ENCODE data around the gene SLC35B3. TPM values are rescaled to one million over a fixed set of nuclear protein-coding genes. Genes with fewer than 3 reads are reported as not detected.

The SLC35B3 gene
- total and polyA plus RNA-seq, 9 of the 15 experiments (the other 6 are each of a cell fraction or from before 2014, with no cell fraction given), result 7.6 to 19.1 (median 11.3) TPM

DNA sequence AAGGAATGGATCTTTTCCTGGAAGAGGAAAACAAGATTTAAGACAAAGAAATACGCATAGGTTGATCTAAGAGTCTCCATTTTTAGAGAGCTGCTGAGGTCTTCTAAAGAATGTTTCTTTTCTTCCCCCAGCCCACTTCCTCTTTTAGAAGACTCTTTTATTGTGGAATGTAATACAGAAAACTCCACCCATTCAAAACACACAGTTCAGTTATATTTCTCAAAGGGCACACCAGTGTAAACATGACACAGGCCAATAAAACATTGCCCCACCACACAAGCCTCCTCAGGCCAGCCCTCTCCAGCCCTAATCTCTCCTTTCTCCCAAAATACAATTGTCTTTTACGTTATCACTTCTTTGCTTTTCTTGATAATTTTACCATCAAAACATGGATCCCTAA is 42.8 kb downstream of the SLC35B3 start:
- H3K4me2 ChIP-seq (ENCODE audit: insufficient read depth, low read length), result no peak overlapping the region
- no peaks in the 10 kb centered on the region for H4K20me1 ChIP-seq (replicated peaks; ENCODE audit: control insufficient read depth, insufficient read depth, low read length)
- ATAC-seq (peak; percentile 25; the same call in 1 of the 3 replicates), FAIRE-seq (no peak), DNase-seq (ENCODE audit: extremely low read depth in 1 of 4, low spot score in 3 of 4) (no peak)
- no peaks in the 10 kb centered on the region for H3K36me3 ChIP-seq (ENCODE audit: control insufficient read depth, insufficient read depth, low read length)
- H2AFZ ChIP-seq (ENCODE audit: low read depth, low read length), result no peak overlapping the region
- ChIA-PET CTCF (ENCODE audit: low intra/inter-chr PET ratio) (interaction anchor here (0.5 kb wide), 1 partner anchor 362 kb away, joined by 3 read pairs; no protein-coding TSS in a partner anchor), POLR2A (no interaction called here)
- no peak overlapping the region for H3K4me3 ChIP-seq
- no peaks in the 10 kb centered on the region for H3K4me1 ChIP-seq (replicated peaks in 1 of 2; ENCODE audit: control insufficient read depth in 2 of 2, insufficient read depth in 2 of 2, low read length in 2 of 2)
- no peak overlapping the region for H3K9ac ChIP-seq (ENCODE audit: insufficient read depth in 1 of 2, low read depth in 2 of 2, low read length in 2 of 2)
- WGBS (ENCODE audit: insufficient coverage, low coverage, missing lambda C conversion rate), result 6% methylated on average over 2 of the region's 2 CpGs
- H3K79me2 ChIP-seq (ENCODE audit: control insufficient read depth, insufficient read depth, low read length), result no peaks in the 10 kb centered on the region
- H3K27ac ChIP-seq (ENCODE audit: extremely low read depth, low read depth, low read length), result no peak overlapping the region
- no TSS peak for BruUV-seq (replicated peaks)
- H3K9me1 ChIP-seq (ENCODE audit: control insufficient read depth, insufficient read depth, low read length), result no peaks in the 10 kb centered on the region
- intact Hi-C loops (cut with micrococcal nuclease) (no loop called here), in situ Hi-C loops (cut with MboI) (no loop called here)
- no peaks in the 10 kb centered on the region for H3K27me3 ChIP-seq (ENCODE audit: control insufficient read depth in 2 of 2, insufficient read depth in 2 of 2, low read length in 2 of 2)
- TF ChIP-seq SPI1 (IDR thresholded peaks at IDR 0.05; ENCODE audit: borderline replicate concordance, low read depth, low read length), result peak; percentile 94
- no peak for TF ChIP-seq CCNT2 (IDR thresholded peaks at IDR 0.05; ENCODE audit: borderline replicate concordance, extremely low read depth, insufficient read length, low read depth, low read length)
- TF ChIP-seq RAD21 (CRISPR knock-in tag; conservative IDR thresholded peaks at IDR 0.05 in 1 of 2, IDR thresholded peaks at IDR 0.05 in 1 of 2), result no peak
- peak in 1 of 2 experiments; percentile 59; a peak in 1 of 4 replicates for TF ChIP-seq FOXA3 (CRISPR knock-in tag; conservative IDR thresholded peaks at IDR 0.05 in 1 of 2, IDR thresholded peaks at IDR 0.05 in 1 of 2)
- H3K9me3 ChIP-seq (replicated peaks; ENCODE audit: control insufficient read depth, insufficient read depth, low read depth, low read length), result no peaks in the 10 kb centered on the region

GRCh38 chr6:8391934-8392333 is 43.4 kb downstream of the SLC35B3 start:
- H2AFZ ChIP-seq (ENCODE audit: low read depth, low read length), result no peak overlapping the region
- H3K36me3 ChIP-seq (ENCODE audit: control insufficient read depth, insufficient read depth, low read length), result no peaks in the 10 kb centered on the region
- H3K27ac ChIP-seq (ENCODE audit: extremely low read depth, low read depth, low read length), result no peak overlapping the region
- DNase-seq (ENCODE audit: extremely low read depth in 1 of 4, low spot score in 3 of 4), result no peak
- no peak for ATAC-seq
- ChIA-PET CTCF (ENCODE audit: low intra/inter-chr PET ratio) (no interaction called here), POLR2A (no interaction called here)
- H3K27me3 ChIP-seq (ENCODE audit: control insufficient read depth in 2 of 2, insufficient read depth in 2 of 2, low read length in 2 of 2), result no peaks in the 10 kb centered on the region
- no peaks in the 10 kb centered on the region for H3K4me1 ChIP-seq (replicated peaks in 1 of 2; ENCODE audit: control insufficient read depth in 2 of 2, insufficient read depth in 2 of 2, low read length in 2 of 2)
- no peak for FAIRE-seq
- TF ChIP-seq ZNF175 (CRISPR knock-in tag; IDR thresholded peaks at IDR 0.05; ENCODE audit: low read depth) (no peak), NUFIP1 (IDR thresholded peaks at IDR 0.05; ENCODE audit: partially characterized antibody) (no peak), HNRNPLL (IDR thresholded peaks at IDR 0.05; ENCODE audit: low read depth, low read length, poor library complexity, severe bottlenecking) (no peak)
- no peaks in the 10 kb centered on the region for H4K20me1 ChIP-seq (replicated peaks; ENCODE audit: control insufficient read depth, insufficient read depth, low read length)
- BruUV-seq (replicated peaks), result no TSS peak
- in situ Hi-C loops (cut with MboI), result no loop called here
- H3K79me2 ChIP-seq (ENCODE audit: control insufficient read depth, insufficient read depth, low read length), result no peaks in the 10 kb centered on the region
- H3K4me2 ChIP-seq (ENCODE audit: insufficient read depth, low read length), result no peak overlapping the region
- intact Hi-C loops (cut with micrococcal nuclease), result no loop called here
- H3K9me1 ChIP-seq (ENCODE audit: control insufficient read depth, insufficient read depth, low read length), result no peaks in the 10 kb centered on the region
- no peak overlapping the region for H3K9ac ChIP-seq (ENCODE audit: insufficient read depth in 1 of 2, low read depth in 2 of 2, low read length in 2 of 2)
- no peaks in the 10 kb centered on the region for H3K9me3 ChIP-seq (replicated peaks; ENCODE audit: control insufficient read depth, insufficient read depth, low read depth, low read length)
- H3K4me3 ChIP-seq, result no peak overlapping the region

All from K562 (cell line).